ENCODE measurements around the gene GARIN5B.

Gene GARIN5B

DNA sequence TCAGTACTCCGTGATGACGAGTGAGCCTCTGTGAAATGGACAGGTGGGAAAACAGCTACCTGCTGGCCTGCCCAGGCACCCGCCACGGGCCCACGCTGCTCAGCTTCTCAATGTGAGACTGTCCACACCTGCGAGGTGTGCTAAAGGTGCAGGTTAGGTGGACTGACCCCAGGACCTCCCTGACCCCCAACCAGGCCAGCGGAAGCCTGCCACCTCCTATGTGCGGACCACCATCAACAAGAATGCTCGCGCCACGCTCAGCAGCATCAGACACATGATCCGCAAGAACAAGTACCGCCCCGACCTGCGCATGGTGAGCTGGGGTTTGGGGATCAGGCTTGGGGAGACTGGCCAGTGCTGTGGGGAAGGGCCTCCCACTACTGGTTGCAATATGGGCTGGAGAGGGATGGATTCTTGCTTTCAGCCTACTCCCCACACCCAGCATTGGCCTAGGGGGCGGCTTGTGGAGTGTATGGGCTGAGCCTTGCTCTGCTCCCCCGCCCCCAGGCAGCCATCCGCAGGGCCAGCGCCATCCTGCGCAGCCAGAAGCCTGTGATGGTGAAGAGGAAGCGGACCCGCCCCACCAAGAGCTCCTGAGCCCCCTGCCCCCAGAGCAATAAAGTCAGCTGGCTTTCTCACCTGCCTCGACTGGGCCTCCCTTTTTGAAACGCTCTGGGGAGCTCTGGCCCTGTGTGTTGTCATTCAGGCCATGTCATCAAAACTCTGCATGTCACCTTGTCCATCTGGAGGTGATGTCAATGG lies 24.9 kb upstream of the GARIN5B start:
- no peak for DNase-seq

DNA sequence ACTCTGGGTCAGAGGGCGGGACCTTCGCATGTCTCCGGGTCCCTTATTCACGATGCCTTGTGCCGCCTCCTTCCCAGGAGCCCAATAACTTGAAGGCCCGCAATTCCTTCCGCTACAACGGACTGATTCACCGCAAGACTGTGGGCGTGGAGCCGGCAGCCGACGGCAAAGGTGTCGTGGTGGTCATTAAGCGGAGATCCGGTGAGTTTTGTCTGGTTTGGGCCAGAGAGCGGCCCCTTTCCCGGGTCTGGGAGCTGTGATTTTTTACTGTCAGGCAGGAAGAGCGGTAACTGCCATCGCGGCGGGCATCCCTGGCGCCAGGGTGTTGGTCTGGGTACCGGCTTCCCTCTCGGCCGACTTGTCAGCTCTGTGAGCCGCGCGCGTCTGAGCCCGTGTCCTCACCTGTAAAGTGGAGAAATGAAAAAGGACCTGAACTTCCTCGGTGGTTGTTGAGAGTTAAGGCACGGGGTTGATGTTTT lies 23.5 kb upstream of the GARIN5B start:
- DNase-seq: no peak

DNA sequence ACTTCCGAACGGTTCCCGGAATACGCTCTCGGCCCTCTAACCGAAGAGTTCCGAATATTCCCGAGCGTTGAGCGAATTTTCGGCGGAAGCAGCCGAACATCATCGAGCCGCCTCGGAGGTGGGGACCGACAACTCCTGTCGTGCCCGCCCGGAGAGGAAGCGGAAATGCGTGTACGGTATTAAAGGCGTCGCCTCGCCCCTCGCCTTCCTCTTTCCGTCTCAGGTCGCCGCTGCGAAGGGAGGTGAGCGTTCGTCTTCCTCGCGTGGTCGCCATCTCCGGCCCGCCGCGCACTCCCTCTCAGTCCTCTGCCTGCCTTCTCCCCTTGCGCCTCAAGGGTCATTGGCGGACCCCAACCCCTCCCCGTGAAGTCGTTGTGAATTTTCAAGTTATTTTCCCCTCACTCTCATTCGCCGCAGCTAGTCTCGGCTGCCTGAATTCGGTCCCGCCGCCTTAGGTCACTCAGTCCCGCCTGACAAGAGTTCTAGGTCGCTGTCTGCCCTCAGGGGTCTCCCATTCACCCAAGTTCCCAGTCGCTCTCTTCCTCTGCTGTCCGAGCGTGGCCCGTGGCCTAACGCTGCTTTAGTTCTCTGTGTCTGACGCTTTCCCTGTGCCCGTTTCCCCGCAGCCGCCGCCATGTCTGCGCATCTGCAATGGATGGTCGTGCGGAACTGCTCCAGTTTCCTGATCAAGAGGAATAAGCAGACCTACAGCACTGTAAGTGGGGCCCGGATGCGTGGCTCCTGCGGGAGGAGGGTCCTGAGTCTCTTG lies 22.8 kb upstream of the GARIN5B start, which contains the start of gene RPL28:
Gene RPL28, plus strand, starts transcription at position 209 of the 769 bp plus-strand sequence. Its CDS starts 426 bp downstream, at position 635.
- DNase-seq: peak; percentile 100

GRCh38 chr19:55384920-55385723 lies 22.1 kb upstream of the GARIN5B start:
- peak; percentile 99 for DNase-seq

DNA sequence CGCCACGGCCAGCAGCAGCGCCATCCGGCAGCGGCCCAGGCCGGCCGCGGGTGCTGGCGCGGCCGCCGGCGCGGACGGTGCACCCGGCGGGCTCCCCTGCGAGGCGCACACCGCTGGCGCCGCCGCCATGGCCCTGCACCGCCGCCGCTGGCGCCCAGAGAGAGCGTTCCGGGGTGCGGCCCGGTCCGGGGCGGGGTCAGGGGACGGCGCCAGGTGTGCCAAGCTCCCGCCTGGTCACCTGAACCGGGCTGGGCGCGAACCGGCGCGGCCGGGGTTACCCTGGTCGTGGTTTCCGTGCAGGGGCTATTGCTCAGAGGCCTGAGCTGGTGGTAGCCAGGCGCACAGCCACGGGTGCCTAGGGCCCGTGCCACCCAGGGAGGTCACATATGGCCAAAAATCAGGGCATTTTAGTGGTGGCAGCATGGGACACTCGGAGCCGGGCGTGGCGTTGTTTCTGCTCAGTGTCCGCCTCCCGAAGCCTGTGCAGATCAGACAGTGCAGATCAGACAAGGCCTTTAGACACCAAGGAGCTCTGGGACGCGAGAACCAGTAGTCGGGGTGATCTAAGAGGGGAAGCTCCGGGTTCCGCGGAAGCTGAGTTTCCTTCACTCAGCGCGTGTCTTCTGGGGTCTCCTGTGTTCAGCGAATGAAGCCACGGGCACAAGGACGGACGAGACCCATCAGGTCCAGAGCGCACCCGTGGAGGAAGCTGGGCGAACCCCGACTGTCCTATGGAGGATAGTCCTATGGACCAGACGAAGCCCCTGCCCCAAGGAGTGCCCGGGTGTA lies 21.3 kb upstream of the GARIN5B start, which contains the start of gene TMEM238:
Gene TMEM238, minus strand, starts transcription at position 162 of the 789 bp plus-strand sequence. Its CDS starts 33 bp downstream, at position 129.
- DNase-seq: no peak

DNA sequence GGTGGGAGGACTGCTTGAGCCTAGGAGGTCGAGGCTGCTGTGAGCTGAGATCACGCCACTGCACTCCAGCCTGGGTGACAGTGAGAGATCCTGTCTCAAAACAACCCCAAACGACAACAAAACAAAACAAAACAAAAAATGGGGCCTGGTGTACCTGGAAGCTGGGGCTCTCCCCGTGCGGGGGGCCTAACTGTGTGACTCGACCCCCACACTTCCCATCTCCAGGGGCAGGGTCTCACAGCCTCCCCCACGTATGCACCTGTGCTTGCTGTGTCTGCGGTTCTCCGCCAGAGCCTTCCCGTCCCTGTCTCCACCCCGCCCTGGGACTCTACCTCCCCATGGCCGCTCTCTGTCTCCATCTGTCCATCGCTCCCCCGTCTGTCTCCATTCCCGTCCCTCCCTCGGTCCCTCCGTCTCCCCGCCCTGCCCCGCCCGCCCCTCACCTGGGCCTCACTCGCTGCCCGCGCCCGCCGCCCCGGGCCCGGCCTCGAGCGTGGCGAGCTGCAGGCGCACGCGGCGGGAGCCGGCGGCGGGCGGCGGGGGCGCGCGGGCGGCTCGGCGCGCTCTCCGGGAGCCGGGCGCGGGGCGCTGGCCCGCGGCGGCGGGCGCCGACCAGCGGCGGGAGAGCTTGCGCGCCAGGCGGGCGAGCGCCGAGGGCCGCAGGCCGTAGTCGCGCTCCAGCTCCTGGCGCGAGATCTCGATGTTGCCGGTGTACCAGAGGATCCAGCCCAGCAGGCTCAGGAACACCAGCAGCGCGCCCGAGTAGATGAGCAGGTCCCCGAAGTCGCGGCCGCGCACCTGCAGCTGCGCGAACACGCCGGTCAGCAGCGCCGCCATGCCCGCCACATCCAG lies 20.4 kb upstream of the GARIN5B start:
- DNase-seq: peak; percentile 81

- no peak for DNase-seq
These were observed 19.5 kb upstream of the GARIN5B start for GRCh38 chr19:55382522-55383054.

GRCh38 chr19:55382013-55382412 lies 19.0 kb upstream of the GARIN5B start:
- DNase-seq: no peak

DNA sequence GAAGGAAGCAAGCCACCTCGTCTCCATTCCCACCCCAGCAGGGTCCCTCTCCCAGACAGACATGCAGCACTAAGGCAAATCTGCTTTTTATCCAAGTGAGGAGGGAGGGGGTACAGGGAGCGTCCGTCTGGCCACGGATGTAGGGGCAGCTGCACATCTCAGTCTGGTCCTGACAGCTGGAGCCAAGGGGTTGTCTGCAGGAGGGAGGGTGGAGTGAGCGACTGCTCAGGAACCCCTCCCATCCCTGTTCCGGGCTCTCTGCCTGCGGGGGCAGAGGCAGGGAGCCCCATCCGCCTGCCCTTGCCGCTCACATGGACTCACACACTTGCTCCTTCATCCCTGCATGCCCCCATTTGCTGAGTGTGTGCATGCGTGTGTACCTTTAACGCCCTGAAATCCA lies 16.1 kb upstream of the GARIN5B start:
- peak; percentile 53 for DNase-seq

DNA sequence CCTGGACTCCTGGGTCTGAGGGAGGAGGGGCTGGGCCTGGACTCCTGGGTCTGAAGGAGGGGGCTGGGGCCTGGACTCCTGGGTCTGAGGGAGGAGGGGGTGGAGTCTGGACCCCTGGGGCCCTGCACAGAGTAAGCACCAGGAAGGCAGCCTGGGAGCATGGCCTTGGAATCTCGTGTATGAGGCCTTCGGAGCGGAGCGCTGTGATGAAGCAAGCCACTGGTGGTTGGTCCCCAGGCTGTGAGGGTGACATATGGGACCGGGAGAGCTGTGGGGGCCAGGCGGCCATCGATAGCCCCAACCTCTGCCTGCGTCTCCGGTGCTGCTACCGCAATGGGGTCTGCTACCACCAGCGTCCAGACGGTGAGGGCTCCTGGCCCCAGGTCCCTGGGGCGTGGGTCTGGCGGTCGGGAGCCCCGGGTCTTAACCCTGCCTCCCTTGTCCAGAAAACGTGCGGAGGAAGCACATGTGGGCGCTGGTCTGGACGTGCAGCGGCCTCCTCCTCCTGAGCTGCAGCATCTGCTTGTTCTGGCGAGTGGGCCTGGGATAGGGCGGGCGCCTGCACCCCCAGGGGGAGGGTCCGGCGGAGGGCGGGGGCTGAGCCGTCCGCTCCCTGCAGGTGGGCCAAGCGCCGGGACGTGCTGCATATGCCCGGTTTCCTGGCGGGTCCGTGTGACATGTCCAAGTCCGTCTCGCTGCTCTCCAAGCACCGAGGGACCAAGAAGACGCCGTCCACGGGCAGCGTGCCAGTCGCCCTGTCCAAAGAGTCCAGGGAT lies 14.5 kb upstream of the GARIN5B start:
- peak; percentile 50 for DNase-seq

GRCh38 chr19:55376241-55376933 lies 13.3 kb upstream of the GARIN5B start, which contains the start of gene TMEM190:
TMEM190 (plus strand) TSS chr19:55376826; CDS start chr19:55376854, 28 bp downstream.
- DNase-seq: no peak

- DNase-seq: no peak
These were observed 11.1 kb upstream of the GARIN5B start for GRCh38 chr19:55373993-55374757.

DNA sequence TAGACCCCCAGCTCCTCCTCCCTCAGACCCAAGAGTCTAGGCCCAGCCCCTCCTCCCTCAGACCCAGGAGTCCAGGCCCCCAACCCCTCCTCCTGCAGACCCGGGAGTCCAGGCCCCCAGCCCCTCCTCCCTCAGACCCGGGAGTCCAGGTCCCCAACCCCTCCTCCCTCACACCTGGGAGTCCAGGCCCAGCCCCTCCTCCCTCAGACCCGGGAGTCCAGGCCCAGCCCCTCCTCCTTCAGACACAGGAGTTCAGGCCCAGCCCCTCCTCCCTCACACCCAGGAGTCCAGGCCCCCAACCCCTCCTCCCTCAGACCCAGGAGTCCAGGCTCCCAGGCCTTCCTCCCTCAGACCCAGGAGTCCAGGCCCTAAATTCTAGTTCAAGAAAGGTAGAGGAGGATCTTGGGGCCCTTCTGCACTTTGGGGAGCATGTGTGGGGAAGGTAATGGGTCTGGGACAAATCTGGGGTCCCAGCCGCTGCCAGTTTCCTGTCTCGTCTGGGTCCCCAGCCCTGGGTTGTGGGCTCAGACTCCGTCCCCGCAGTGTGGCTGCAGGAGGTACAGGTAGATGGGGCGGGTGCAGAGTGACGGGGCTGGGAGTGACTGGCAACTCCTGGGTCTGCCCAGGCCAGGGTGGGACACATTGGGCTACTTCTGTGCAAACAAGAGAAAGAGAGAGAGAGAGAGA lies 10.4 kb upstream of the GARIN5B start:
- no peak for DNase-seq

GRCh38 chr19:55372316-55373081 lies 9.4 kb upstream of the GARIN5B start:
- no peak for DNase-seq

GRCh38 chr19:55370305-55370988 lies 7.4 kb upstream of the GARIN5B start, which contains the start of gene IL11:
IL11 (minus strand) TSS chr19:55370463; CDS start chr19:55370310, 153 bp downstream.
- DNase-seq: no peak

DNA sequence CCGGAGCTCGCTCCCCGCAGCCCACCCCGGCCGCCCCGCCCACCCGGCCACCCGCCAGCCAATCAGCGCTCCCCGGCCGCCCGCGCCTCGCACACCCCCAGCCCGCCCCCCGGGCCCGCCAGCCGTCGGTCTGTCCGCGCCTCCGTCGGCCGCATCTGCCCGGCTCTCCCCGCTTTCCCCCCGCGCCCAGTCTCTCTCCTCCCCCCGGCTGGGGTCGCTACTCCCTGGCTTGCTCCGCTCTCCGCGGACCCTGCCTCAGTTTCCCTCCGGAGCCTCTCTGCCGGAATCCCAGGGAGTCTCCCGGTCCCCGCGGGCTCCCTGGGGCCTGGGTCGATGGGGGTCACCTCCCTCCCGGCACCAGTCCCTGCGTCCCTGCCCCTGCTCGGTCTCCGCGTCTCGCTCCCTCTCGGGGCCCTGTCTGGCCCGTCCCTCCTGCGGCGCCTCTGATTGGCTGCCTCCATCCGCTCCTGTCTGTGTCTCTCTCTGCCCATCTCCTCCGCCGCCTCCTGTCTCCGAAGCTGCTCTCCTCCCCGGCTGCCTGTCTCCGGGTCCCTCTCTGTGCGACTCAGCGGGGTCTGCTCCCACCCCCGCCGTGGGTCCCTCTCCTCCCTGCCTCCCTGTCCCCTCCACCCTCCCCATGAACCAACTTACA lies 6.7 kb upstream of the GARIN5B start:
- DNase-seq: peak; percentile 83

Measured in eye (tissue), 1 donor.